ENCODE measurements around the gene CCSER1. TPM values are rescaled to one million over a fixed set of nuclear protein-coding genes. Genes with fewer than 3 reads are reported as not detected.

Gene CCSER1
- total and polyA plus RNA-seq, 2 of the 8 experiments (the other 6 are each of a cell fraction or from before 2014, with no cell fraction given): 0.26 to 0.84 TPM

GRCh38 chr4:90883519-90883918 is 756.3 kb downstream of the CCSER1 start:
- Histone ChIP-seq H3K27ac (ENCODE audit: low read depth, low read length) (no peak overlapping the region), H2BK5ac (ENCODE audit: low read depth, low read length) (no peak overlapping the region), H2BK15ac (ENCODE audit: low read length) (no peak overlapping the region), H3K4ac (replicated peaks; ENCODE audit: insufficient read length, low read depth, low read length) (no peak overlapping the region), H3K4me3 (ENCODE audit: extremely low read depth in 1 of 4, insufficient read depth in 2 of 4, low read depth in 3 of 4, low read length in 4 of 4) (no peak overlapping the region), H2BK12ac (ENCODE audit: low read depth, low read length) (no peak overlapping the region), H3K14ac (ENCODE audit: insufficient read length) (no peak overlapping the region), H4K91ac (replicated peaks; ENCODE audit: insufficient read length, low read length) (no peak overlapping the region), H3K4me2 (ENCODE audit: insufficient read depth in 1 of 2, low read depth in 2 of 2, low read length in 2 of 2) (no peak overlapping the region), H3K9ac (replicated peaks in 1 of 4; ENCODE audit: extremely low read depth in 1 of 4, low read depth in 3 of 4, low read length in 3 of 4) (no peak overlapping the region), H3K4me1 (replicated peaks in 1 of 4; ENCODE audit: control insufficient read depth in 3 of 4, insufficient read depth in 4 of 4, low read length in 3 of 4) (no peaks in the 10 kb centered on the region), H4K8ac (ENCODE audit: extremely low read depth, insufficient read depth, low read length) (no peak overlapping the region), H2AFZ (ENCODE audit: low read length) (no peak overlapping the region), H2AK5ac (ENCODE audit: low read depth, low read length) (no peak overlapping the region), H3K23me2 (ENCODE audit: low read depth, low read length) (no peaks in the 10 kb centered on the region), H3K23ac (ENCODE audit: insufficient read length) (no peak overlapping the region), H4K5ac (ENCODE audit: insufficient read length, low read depth, low read length) (no peak overlapping the region), H3K36me3 (ENCODE audit: control insufficient read depth in 2 of 4, insufficient read depth in 4 of 4, low read length in 3 of 4) (no peaks in the 10 kb centered on the region), H3K9me3 (ENCODE audit: insufficient read depth in 2 of 2, low read depth in 1 of 2, low read length in 1 of 2) (no peaks in the 10 kb centered on the region), H2BK20ac (ENCODE audit: low read length) (no peak overlapping the region), H2BK120ac (replicated peaks; ENCODE audit: low read depth, low read length) (no peak overlapping the region), H3K18ac (ENCODE audit: extremely low read depth, low read length) (no peak overlapping the region), H3K27me3 (replicated peaks in 1 of 4; ENCODE audit: control insufficient read depth in 3 of 4, extremely low read depth in 1 of 4, insufficient read depth in 3 of 4, low read length in 3 of 4) (no peaks in the 10 kb centered on the region), H3K79me2 (ENCODE audit: control insufficient read depth in 1 of 2, insufficient read depth in 2 of 2, low read length in 2 of 2) (no peaks in the 10 kb centered on the region), H4K20me1 (replicated peaks in 1 of 2; ENCODE audit: control insufficient read depth in 1 of 2, insufficient read depth in 2 of 2, low read length in 2 of 2) (no peaks in the 10 kb centered on the region), H3K79me1 (ENCODE audit: low read depth, low read length) (no peaks in the 10 kb centered on the region), H3K56ac (replicated peaks; ENCODE audit: insufficient read length, low read depth, low read length) (no peak overlapping the region)
- ChIA-PET POLR2A (ENCODE audit: partially characterized antibody) (no interaction called here), CTCF (ENCODE audit: partially characterized antibody) (interaction anchor here (1.0 to 1.6 kb wide), 2 partner anchors 40 to 56 kb away, joined by 3 read pairs; no protein-coding TSS in a partner anchor)
- FAIRE-seq (no peak), DNase-seq (ENCODE audit: low read depth in 1 of 2, low spot score in 2 of 2) (no peak)
- 65% methylated on average over 3 of the region's 3 CpGs; no CpG with 5 or more reads in 1 of the 2 experiments for WGBS, 2 experiments (ENCODE audit: extremely low coverage in 1 of 2, insufficient coverage in 1 of 2, insufficient read length in 1 of 2, insufficient replicate concordance in 2 of 2, low coverage in 1 of 2, low lambda C conversion rate in 2 of 2, missing lambda C conversion rate in 1 of 2)
- TF ChIP-seq BACH1 (IDR thresholded peaks at IDR 0.05; ENCODE audit: low read length) (no peak), BCL11A (IDR thresholded peaks at IDR 0.05; ENCODE audit: low read depth in 2 of 2, low read length in 2 of 2) (no peak), CEBPB (IDR thresholded peaks at IDR 0.05; ENCODE audit: low read depth, low read length) (no peak), SP2 (IDR thresholded peaks at IDR 0.05; ENCODE audit: low read length) (no peak), RBBP5 (IDR thresholded peaks at IDR 0.05; ENCODE audit: borderline replicate concordance, low read depth, low read length) (no peak), YY1 (IDR thresholded peaks at IDR 0.05; ENCODE audit: low read depth, low read length) (no peak), CBX5 (IDR thresholded peaks at IDR 0.05; ENCODE audit: low read depth, low read length) (no peak), POU5F1 (IDR thresholded peaks at IDR 0.05; ENCODE audit: low read depth, low read length) (no peak), KDM1A (IDR thresholded peaks at IDR 0.05; ENCODE audit: borderline replicate concordance, low read length) (no peak), RXRA (IDR thresholded peaks at IDR 0.05; ENCODE audit: insufficient read depth, low read depth, low read length) (no peak), SUZ12 (IDR thresholded peaks at IDR 0.05; ENCODE audit: low read length) (no peak), PHF8 (conservative IDR thresholded peaks at IDR 0.05; ENCODE audit: low read depth, low read length) (no peak), TAF1 (IDR thresholded peaks at IDR 0.05; ENCODE audit: low read depth, low read length) (no peak), POLR2A (IDR thresholded peaks at IDR 0.05; ENCODE audit: control extremely low read depth in 1 of 2, low read depth in 2 of 2, low read length in 2 of 2) (no peak), FOSL1 (IDR thresholded peaks at IDR 0.05; ENCODE audit: insufficient read depth, low read depth, low read length) (no peak), POLR2AphosphoS5 (IDR thresholded peaks at IDR 0.05; ENCODE audit: low read depth, low read length) (no peak)
